ENCODE data around the gene NKD2.

NKD2 gene

GRCh38 chr5:979100-979817 is 29.3 kb upstream of the NKD2 start:
- no peak for DNase-seq (ENCODE audit: low read depth in 2 of 2)

DNA sequence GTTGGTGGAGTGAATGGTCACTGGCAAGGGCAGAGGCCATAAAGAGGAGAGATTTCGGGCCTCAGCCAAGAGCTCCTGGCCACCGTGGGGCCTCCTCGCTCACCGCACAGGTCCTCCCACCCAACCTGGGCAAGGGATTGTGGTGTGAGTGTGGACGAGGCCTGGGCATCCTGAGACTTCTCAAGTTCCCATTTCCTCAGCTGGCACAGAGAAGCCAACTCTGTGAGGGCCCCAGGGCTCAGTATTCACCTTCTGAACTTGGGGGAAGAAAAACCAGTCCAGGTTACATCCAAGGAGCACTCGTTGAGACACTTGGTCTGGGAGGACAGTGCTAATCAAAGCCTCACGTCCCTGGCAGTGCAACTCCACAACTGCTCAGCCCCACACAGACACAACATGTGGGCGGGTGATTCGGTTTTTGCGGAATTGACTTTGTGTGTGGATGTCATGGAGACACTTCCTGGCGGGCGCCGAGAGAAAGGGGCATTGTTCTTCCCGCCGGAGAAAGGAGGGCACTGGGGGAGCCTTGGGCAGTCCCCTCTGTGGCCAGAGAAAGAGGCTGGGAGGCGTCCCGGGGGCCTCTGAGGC is 28.5 kb upstream of the NKD2 start:
- no peak for DNase-seq (ENCODE audit: low read depth in 2 of 2)

- DNase-seq (ENCODE audit: low read depth in 2 of 2) = no peak
Measured at GRCh38 chr5:980966-981365, 27.6 kb upstream of the NKD2 start.

DNA sequence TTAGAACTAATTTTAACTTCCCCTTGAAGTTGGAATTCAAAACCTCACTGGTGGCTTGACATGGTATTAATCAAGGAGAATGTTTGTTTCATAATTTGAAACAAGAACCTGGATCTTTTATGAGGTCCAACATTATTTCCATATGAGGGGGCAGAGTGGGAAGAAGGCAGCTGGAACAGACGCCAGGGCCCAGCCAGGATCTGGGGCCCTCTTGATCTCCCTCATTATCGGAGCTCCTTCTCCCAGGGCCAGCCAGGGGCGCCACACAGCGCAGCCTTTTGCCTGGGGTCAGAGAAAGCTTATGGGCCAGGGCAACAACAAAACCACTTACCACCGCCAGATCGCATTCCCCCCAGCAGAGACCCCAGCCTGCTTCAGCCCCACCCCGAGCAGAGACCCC is 27.1 kb upstream of the NKD2 start:
- no peak for DNase-seq (ENCODE audit: low read depth in 2 of 2)

DNA sequence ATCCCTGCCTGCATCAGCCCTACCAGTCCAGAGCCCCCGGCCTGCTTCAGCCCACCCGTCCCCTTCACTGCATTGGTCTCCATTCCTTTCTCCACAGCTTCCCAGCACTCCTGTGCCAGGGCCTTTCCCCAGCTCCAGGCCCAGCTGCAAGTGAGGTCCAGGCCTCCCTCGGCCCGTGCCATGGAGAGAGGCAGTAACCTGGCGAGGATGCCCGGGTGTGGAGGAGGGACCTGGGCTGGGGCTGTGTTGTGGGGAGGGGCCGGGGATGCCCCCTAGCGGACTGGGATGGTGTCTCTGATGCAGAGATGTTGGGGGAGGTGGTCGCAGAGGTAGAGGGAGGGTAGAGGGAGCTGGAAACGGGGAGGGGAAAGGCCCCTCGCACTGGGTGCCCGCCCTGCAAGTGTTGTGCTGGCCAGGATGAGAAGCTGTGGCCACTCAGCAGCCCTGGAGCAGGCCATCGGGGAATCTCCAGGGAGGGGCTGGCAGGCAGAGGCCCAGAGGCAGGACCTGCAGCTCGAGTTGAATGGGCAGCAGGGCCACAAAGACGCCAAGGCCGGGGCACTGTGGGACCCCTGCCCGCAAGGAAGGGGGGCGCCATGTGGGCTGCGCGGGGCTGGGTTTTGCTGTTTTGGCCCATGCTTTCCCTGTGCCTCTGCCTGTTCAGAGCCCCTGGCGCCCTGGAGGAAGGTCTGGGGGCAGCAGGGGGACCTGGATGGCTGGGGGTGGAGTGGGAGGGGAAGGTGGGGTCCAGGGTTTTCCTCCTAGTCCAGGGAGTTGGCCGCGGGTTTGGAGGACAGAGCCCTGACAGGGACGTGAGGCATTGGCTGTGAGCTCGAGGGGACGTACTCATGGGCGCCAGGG is 26.0 kb upstream of the NKD2 start:
- DNase-seq (ENCODE audit: low read depth in 2 of 2) = no peak

DNA sequence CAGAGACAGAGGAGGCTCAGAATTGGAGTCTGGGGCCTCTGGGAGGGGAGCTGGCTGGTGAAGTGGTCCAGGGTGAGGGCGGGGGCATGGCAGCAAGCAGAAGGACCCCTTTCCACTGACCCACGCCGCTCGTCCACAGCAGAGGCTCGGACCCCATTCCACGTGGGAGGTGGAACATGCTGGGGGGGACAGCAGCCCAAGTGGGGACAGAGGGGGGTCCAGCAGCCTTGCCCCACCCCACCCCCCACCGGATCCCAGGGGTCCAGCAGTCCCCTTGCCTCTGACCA is 25.4 kb upstream of the NKD2 start:
- no peak for DNase-seq (ENCODE audit: low read depth in 2 of 2)

DNA sequence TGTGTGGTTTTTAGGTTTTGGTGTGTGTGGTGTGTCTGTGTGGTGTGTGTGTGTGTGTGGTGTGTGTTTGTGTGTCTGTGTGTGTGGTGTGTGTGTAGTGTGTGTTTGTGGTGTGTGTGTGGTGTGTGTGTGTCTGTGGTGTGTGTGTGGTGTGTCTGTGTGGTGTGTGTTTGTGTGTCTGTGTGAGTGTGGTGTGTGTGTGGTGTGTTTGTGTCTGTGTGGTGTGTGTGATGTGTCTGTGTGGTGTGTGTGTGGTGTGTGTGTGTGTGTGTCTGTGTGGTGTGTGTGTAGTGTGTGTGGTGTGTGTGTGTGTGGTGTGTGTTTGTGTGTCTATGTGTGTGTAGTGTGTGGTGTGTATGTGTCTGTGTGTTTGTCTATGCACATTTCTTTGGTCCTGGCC is 25.0 kb upstream of the NKD2 start:
- no peak for DNase-seq (ENCODE audit: low read depth in 2 of 2)

DNA sequence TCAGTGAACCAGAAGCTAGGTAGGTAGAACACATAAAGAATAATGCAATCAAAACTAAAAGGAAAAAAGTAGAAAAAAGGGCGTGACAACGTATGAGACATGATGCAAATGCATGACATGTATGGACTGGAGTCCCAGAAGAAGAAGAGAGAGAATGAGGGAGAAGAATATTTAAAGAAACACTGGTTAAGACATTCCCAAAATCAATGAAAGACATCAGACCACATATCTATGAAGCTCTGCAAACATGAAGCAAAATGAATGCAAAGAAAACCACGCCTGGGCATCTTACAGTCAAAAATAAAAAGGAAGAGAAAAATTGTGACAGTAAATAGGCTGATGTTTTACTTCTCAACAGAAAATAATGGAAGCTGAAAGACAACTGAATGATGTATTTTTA is 23.8 kb upstream of the NKD2 start:
- DNase-seq (ENCODE audit: low read depth in 2 of 2) = no peak

- DNase-seq (ENCODE audit: low read depth in 2 of 2) = no peak
Measured at GRCh38 chr5:987761-988160, 20.8 kb upstream of the NKD2 start.

GRCh38 chr5:988322-988721 is 20.3 kb upstream of the NKD2 start:
- no peak for DNase-seq (ENCODE audit: low read depth in 2 of 2)

DNA sequence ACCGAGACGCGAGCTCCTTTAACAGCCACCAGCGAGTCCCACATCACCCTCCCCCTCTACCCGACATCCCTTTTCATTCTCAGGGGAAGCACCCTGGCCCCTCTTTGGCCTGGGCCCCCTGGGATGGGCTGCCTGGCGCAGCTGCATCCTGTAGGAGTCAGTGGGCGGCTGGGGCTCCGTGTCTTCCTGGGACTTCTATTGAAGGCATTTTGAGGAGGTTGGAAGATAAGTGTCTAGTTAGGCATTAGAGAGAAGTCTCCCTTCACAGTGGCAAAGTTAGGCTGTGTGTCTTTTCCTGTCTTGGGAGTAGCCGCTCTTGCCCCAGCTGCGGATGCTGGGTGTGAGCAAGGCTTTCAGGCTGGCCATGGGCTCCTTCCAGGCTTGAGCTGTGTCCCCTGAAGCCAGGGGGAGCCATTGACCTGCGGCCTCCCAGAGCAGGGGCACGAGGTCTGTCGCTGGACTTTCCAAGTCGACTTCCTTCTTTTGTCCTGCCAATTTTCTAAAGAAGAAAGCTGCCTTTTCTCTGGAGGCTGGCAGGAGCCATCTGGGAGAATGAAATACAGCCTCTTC is 18.6 kb upstream of the NKD2 start:
- DNase-seq (ENCODE audit: low read depth in 2 of 2) = no peak

DNA sequence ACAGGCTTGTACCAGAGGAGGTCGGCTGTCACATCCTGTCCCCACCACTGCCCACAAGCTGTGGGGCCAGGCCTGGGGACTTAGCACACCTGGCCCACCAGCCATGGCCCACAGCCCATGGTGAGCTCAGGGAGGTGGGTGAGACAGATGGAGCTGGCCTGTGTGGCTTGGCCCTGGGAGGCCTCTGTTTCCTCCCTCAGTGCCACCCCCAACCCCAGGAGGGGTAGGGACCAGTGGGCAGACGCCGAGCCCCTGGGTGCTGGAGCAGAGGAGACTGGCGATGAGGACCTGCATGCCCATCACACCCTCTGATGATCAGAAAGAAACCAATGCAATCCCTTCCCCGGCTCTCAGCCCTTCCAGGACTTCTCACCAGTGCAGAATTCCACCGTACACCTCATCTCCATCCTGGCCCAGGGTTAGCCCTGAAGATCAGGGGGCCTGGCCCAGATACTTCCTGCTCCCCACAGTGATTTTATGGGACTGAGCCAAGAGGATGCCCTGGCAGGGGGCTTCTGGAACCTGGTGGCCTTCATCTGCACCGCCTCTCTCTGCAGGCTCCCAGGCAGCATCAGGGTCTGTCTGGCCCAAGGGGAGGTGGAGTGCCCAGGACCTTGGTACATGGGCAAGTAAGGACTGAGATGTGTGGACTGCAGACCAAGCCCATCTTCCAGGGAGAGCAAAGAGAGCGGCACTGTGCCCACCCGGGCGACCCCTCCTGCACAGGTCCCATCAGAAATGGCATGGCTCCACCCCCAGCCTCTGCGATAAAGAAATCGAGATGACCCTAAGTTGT is 16.9 kb upstream of the NKD2 start:
- DNase-seq (ENCODE audit: low read depth in 2 of 2) = no peak

DNA sequence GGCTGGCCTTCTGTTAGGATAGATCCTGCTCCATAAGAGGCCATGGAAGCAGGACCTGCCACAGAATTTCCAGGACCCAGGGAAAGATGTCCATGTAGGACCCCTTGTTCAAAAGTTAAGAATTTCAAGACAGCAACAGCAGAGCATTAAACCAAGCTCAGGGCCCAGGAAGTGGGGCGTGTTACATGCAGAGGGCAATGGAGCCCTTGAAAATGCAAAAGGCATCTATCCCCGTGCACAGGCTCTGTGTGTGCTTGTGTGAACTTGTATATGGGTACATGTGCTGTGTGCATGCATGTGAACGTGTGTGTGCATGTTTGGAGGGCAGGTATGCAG is 14.4 kb upstream of the NKD2 start:
- no peak for DNase-seq (ENCODE audit: low read depth in 2 of 2)

DNA sequence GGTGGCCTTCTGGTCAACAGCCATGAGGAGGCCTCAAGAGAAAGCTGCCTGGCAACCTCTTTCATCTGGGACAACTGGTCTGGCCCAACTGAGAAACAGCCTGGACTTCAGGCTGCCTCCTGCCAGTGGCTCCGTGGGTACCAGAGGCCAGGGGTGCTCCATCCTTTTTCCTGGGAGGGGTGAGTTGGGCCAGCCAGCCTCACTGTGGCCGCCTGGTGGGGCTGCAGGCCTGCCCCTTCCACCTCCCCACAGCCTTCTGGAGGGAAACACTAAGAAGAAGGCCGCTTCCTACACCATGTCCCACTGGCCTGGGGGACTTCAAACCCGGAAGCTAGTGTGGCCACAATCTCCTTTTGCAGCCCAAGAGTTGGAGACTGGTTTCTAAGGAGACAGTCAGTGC is 13.8 kb upstream of the NKD2 start:
- DNase-seq (ENCODE audit: low read depth in 2 of 2) = no peak

GRCh38 chr5:995318-995717 is 13.3 kb upstream of the NKD2 start:
- no peak for DNase-seq (ENCODE audit: low read depth in 2 of 2)

DNA sequence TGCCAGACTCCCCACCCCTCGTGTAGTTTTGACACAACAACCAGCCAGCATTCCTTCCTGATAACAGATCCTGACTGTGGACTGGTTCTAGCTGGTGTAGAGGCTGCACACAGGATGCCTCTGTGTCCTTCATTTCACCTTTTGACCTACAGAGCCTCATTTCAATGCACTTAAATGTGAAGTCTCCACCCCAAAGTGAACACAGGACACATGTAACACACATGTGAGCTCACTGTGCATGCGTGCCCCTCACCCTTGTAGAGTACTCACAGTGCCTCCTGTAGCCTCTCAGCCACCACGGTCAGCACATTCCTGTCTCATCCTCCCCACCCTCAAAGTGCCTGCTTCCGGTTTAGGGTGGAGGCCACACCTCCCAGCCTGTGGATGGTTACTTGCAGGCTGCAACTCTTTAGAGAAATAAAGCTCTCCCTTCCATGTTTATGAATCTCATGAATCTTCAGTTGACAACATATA is 11.6 kb upstream of the NKD2 start:
- DNase-seq (ENCODE audit: low read depth in 2 of 2) = no peak

DNA sequence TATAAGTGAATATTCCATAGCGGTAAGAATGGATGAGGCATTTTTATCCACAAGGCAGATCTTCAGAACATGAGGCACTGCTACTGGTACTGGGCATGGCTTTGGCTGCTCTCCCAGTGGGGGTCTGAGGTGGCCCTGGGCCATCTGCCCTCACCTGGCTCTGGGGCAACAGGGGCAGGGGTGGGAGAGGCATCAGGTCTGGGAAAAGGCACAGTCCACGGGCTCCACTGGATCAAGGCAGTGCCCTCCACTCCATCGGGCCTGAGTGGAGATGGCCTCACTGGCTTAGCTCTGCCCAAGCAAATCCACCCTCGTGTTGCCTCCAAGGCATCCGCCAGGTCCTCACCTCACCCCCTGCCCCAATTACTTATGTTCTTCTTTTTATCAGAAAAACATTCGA is 10.9 kb upstream of the NKD2 start:
- no peak for DNase-seq (ENCODE audit: low read depth in 2 of 2)

GRCh38 chr5:998246-999031 is 10.2 kb upstream of the NKD2 start:
- DNase-seq (ENCODE audit: low read depth in 2 of 2) = no peak

- DNase-seq (ENCODE audit: low read depth in 2 of 2) = no peak
Measured at GRCh38 chr5:999032-999501, 9.5 kb upstream of the NKD2 start.

DNA sequence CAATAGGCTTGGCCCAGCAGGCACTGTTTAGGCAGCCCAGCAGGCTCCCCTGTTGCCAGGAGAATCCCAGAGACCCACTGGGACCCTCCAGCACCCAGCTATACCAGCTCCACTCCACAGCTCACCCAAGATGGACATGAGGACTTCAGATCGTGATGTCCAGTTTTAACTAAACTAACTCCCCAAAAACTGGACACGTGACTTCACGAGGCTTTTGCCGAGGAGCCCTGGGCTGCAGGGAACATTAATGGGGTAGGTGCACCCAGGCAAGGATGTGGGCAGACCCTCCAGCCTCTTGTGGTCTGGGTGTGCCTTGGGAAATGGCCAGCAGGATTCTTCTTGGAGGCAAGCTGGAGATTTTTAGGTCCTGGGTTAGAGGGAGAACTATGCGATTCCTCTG is 8.9 kb upstream of the NKD2 start:
- no peak for DNase-seq (ENCODE audit: low read depth in 2 of 2)

DNA sequence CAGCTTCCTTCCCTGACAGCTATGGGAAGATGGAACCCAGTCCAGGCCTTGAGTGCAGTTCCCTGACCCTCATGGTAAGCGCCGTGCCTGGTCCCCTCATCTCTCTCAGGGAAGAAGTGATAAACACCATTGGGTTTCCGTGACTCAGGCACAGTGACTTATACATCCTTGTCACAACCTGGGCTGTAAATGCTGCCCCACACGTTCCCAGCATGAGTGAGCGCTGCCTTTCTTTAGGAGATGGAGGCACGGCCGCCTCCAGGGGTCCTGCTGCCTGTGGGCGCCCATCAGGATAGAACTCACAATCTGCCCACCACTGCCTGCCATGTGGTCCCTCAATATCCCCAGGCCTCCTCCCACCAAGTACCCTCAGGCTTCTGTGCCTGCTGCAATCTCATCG is 8.3 kb upstream of the NKD2 start:
- no peak for DNase-seq (ENCODE audit: low read depth in 2 of 2)
